Activated CD8-positive, alpha-beta memory T cell treated with anti-CD3 and anti-CD28 coated beads, Interleukin-2, amount 50 U/mL, for 24 hours (primary cell): ENCODE data around the gene COLEC12.
"Not testable (repeated sequence)": the region's sequence is repeated elsewhere in the genome, so short reads cannot be mapped to it uniquely, and the experiment has no call there.

Source experiments
- DNase-seq: peaks from one replicate; pipeline ENCODE4 v3.0.0-alpha.2; 2020; ENCODE audit errors: extremely low read depth

The COLEC12 gene

DNA sequence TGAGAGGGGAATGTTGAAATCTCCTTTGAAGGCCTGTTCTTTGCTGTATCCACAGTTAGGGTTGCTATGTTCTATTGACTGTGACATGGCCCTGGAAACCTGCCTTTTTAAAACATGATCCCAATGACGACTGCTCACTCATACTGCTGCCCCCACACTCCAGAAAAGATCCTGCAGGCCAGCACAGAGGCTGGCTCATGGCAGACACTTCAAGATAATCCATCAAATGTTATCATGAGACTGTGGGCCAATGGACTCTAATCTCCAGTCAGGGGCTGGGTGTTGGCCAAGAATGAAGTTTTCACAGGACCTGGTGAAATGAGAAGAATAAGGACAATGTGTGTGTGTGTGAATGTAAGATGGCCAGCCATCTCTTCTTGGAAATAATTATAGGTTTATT lies 173.7 kb downstream of the COLEC12 start:
- DNase-seq: no peak

DNA sequence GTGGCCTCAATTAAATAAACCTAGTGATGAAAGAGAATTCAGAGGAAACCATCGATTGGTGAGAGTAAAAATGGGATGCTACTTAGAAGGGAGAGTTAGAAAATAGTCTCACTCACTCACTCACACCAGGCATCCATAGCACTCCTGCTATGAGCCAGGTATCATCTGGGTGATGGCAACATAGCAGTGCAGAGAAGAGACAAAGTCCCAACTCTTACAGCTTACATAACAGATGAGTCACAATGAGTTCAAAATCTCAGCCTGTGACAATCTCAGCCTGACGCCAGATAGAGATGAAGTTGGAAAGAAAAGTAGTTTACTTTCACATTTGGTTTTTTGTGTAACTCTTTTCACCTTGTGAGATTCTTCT lies 177.3 kb downstream of the COLEC12 start:
- DNase-seq: no peak

DNA sequence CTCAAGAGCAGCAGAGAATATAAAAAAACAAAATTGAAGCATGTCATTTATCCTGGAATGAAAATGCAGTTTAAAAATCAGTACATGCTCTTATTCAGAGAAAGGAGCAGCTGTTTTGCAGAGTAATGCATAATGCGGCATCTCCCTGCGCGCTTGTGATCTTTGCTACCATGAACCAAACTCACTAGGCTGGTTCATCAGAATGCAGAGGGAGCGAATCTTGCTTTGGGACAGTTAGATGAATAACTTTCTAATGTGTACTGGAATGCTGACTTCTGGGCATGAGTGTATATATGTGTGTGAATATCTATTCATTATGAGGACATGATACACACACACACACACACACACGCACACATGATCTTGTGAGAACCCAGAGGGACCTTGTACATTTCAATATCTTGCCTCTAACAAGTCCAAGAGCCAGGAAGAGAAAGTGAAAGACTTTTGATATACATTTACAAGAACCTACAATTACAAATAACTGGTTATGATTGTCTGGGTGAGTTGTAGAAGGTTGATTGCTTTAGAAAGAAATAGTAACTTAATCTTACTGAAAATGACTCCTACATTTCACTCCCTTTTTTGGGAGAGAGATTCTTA lies 178.5 kb downstream of the COLEC12 start:
- DNase-seq: no peak

DNA sequence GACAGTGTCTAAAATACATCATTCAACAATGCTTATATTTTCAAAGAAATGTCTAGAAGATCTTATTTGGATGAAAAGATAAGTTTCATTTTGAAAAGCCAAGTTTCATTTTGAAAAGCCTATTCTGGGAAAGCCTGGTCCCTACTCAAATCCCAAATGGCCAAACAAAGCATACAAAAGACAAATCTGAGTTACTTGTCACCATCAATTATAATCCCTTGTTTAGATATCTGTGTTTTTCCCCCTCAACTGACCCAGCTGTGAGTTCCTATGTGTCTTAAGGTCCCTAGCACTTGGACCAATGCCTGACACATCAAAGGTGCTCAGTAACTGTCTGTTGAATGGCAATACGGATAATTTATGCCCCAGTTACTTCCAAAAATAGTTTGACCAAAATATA lies 180.3 kb downstream of the COLEC12 start:
- no peak for DNase-seq

DNA sequence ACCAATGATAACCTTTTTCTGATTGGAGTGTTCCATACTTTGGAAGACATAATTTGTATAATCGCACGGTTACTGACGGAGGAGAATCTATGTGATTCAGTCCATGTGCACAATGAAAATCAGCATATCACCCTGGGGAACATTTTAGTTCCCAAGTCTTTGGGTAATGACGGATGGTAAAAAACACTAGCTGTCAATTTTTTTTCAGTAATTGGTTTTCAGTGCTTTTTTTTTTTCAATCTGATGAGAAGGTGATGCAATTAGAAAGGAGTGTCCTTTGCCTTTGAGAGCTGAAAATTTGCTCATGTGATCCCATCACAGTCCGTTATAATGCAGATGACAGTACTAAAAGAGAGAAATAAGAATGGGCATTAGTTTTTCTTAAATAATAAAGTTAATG lies 180.8 kb downstream of the COLEC12 start:
- no peak for DNase-seq

DNA sequence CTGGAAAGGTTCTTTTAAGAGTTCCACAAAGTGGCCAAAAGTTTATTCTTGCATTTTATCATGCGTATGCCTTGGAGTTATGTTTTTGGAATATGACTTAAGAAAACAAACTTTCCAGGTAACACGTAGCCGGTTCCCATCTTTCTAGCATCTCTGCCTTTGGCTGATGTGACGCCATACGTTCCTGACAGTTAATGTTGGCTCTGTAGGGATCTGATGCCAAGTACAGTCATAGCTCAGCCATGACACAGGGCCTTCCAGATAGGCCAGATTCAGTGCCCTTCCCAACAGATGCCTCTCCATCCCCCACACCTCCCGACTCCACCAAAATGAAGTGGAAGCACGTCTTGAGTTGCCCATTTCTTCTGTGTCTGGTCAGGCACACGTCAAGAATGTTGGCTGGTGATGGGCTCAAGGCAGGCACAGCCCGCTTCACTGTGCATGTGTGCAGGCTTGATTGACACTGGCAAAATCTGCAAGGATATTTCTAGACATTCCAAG lies 181.7 kb downstream of the COLEC12 start:
- no peak for DNase-seq

DNA sequence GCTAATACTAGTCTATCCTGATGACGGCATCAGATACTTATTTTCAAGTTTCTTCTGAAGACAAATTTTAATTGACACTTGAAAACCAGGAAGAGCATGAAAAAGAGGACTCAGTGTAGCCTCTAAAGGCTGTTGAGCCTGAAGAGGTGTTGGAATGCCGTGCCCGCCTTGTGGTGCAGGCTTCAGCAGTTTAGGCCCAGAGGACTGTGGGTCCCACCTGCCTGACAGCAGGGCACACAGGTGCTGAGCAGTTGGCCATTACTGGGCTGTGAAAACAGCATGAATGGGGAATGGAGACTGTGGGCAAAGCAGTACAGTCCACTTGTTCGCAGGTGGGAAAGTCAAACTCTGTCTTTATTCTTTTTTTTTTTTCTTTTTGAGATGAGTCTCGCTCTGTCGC lies 182.9 kb downstream of the COLEC12 start:
- DNase-seq: no peak

DNA sequence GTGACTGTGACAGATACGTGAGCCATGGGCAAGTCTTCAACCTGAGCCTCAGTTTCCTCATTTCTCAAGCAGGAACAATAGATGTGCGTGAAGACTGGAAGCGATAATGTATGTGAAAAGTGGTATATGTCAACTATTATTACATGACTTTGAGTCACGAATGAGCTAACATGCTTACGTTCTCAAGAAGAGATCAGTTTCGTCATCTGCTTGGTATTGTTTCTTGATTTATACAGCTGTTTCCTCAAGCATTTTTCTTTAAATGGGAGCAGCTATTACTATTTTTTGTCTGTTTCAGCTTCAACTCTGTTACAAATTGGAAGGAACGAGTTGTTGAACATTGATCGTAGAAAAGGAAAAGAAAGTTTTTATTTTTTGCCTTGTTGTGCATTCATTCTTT lies 184.1 kb downstream of the COLEC12 start:
- no peak for DNase-seq

DNA sequence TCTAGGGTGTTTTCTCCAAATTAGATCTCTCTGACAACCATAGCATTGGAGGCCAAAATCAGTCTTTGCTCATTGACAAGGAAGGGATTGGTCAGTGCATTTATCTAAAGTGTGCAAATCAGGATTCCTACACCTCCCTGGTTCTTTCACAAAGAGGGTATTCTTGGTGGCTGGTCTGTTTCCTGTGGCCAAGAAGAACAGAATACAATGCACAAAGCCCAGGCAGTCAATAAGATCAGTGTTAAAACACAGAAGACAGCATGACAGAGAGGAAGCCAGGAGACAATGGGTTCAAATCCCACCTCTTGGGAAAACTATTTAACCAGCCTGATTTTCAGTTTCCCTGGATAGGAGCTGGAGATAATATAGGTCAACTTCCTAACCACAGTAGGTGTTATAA lies 186.6 kb downstream of the COLEC12 start:
- DNase-seq: no peak

DNA sequence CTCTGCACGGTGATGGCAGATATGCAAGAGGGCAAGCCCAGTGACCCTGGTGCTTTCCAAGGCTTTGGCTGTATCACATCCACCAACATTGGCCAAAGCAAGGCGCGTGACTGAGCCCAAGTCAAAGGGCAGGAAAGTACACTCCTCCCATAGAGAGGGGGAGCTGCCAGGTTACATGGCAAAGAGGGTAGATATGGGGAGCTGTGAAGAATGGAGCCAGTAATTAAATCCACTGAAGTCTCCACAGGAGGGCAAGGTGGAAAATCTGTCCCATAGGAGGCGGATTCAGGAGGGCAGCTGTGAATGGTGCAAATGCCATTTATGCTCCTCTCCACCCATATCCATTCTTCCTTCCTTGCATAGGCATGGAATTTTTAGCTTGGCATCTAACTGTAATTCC lies 188.1 kb downstream of the COLEC12 start:
- DNase-seq: no peak

DNA sequence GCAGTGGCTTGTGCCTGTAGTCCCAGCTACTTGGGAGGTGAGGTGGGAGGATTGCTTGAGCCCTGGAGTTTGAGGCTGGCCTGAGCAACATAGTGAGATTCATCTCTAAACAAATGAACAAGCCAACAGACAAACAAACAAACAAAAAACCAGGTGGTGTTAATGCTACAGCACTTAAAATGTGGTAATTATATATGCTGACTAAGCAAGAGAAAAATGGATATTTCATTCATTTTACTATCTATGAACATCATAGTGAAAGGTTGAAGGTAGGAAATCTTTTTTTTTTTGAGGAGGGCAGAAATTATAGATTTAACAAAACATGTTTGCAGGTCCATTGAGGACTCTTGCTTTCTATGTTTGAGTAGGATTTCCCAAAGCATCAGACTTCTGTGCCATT lies 190.5 kb downstream of the COLEC12 start:
- no peak for DNase-seq

DNA sequence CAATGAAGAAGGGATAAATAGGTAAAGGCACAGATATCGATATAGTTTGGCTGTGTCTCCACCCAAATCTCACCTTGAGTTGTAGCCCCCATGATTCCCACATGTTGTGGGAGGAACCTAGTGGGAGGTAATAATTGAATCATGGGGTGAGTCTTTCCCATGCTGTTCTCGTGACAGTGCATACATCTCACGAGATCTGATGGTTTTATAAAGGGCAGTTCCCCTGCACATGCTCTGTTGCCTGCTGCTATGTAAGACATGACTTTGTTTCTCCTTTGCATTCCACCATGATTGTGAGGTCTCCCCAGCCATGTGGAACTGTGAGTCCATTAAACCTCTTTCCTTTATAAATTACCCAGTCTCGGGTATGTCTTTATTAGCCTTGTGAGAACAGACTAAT lies 192.4 kb downstream of the COLEC12 start:
- DNase-seq: not testable (repeated sequence)

DNA sequence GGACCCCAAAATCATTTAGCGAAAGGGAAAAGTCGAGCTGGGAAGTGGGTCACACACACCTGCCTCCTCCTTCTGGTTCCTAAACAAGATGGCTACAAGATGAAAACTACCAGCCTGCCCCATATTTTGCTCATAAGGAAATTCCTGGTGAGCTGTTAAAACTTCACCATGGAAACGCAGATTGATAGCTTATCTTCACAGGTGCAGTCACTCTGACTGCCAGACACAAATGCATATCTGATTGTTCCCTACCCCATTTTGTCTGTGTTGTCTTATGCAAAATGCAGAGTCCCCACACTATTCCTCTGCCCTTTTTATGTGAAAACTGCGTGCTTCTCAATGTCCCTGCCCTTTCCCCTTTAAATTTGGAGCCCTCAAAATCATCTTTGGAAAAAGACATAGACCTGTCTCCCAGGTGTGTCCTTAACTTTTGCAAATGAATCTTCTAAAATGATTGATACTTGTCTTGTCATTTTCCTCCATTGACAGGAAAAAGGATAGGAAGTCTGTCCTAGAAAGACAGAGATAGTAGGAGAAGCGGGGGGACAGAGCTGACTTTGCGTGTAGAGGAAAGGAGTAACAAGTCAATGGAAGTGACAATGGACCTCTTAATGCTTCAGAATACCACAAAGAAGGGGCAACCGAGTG lies 193.8 kb downstream of the COLEC12 start:
- DNase-seq: no peak

DNA sequence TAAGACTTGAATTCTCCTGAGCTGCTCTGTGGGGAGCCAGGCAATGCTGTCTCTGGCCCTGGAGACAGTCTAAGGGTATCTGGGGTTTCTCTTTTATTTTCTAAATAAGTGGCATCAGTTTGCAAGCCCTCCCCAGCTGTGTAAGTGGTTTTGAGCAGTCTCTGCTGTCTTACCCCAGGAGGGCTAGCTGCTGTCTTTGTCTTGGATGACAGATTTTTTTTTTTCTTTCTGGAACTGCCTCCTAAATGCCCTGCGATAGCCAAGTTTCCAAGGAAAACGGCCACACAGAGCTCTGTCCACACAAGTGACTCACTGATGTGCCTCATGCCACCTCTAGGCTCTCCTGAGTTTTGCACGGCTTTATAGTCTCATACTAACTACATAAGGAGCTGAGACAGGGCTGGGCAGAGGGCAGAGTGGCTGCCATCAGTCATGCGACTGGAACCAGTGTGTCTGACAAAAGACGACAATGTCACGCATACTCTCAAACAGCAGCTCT lies 195.4 kb downstream of the COLEC12 start:
- no peak for DNase-seq

DNA sequence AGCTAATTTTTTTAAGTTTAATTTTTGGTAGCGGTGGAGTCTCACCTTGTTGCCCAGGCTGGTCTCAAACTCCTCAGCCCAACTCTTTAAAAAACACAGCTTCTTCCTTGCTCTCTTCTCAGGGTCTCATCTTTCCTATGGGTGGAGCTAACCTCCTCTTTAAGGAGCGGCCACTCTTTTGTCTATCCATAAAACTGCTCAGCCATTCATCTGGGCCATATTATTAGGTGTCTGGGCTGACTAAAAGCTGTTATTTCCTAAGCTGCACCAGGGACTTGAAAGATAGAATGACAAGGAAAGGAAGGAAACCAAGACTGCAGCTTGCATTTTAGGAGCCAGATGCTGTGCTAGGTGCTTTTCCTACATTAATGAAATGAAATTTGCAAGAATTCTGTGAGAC lies 196.9 kb downstream of the COLEC12 start:
- DNase-seq: no peak

DNA sequence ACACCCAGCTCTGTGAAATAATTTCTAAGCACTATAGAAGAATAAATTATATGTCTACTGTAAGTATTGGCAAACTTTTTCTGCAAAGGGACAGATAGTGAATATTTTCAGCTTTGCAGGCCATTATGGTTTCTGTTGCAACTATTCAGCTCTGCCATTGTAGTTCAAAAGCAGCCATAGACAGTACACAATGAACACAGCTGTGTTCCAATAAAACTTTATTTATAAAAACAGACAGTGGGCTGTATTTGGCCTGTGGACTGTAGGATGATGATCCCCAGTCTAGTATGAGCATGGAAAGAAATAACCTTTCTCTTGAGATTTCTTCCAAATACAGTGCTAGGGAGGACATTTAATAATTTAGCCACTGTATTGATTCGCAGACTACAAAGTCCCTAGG lies 197.5 kb downstream of the COLEC12 start:
- no peak for DNase-seq

DNA sequence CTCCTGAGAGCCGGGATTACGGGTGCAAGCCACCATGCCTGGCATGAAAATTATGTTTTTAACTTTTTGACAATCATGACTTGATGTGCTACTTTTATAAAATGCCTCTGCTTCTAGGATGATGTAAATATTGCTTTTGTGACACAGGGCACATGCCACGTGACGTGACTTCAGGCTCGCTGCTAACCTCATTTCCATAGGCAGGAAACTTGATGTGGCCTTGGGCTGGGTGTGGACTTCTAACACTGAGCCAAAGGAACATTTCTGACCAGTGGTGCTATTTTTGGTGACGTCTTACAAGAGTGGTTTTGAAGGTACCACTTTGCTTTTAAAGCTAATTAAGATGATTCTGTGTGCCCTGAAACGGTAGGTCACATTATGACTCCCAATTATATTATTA lies 198.4 kb downstream of the COLEC12 start:
- DNase-seq: no peak

DNA sequence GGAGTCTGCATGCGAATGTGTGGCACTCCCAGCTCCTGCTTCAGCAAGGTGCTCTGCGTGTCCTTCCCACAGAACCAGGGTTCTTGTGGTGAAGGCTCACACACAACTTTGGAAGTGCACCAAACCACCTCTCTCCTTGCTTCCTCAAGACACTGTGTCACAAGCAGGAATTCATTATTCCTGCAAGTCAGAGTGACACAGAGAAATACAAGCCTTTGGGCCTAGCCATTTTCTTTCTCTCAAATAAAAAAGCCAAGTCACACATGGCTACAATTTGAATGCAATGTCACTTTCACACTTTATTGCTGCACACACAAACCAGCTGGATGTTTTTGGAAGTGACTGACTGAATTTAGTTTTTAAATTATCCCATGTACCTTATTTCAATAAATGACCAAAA lies 202.6 kb downstream of the COLEC12 start:
- DNase-seq: no peak

DNA sequence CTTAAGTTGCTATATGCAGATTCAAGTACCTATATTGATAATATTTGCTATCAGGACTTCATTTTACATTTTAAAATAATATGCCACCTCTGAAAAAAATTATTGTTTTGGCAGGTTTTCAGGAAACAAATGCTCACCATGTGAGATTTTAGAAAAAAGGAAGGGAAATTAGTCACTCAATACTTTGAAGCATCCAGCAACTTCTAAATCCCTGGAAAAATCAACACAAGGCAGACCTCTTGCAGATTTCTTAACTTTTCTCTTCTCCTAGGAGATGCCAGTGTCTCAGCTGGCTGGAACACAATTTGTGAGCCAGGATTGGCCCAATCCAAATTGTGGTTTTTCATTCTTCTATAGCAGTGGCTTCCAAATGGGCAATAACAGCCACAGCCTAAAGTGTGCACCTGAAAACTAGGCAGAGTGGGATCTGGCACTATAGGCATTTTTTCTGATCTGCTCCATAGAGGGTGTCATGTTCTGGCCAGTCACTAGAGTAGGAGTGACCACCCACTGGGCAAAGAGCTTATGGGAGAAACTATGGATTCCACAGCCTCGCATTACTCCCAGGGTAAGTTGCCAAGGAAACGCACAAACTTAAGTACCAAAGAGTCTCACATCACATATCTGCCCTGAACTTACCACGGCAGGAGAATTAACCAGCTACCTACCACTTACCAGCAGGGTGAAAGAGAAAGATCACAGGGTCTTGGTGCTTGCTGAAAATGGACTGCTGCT lies 204.6 kb downstream of the COLEC12 start:
- no peak for DNase-seq

DNA sequence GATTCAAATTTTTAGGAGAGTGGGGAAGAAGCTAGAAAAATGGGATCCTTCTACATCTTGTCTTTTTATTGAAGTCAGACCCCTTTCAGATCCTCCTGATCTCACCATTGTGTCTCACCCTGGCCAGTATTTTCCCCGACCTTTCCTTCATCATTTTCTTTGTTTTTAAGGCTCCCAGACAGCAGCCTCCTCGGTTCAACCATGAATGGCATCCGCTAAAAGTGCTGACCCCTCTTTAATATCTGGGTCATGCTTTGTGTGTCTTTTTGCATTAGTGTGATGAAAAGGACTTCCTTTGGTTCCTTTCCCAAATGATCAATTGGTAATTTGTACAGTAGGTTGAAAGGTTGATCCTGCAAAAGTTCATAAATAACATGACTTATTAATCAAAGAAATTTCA lies 205.9 kb downstream of the COLEC12 start:
- DNase-seq: no peak

DNA sequence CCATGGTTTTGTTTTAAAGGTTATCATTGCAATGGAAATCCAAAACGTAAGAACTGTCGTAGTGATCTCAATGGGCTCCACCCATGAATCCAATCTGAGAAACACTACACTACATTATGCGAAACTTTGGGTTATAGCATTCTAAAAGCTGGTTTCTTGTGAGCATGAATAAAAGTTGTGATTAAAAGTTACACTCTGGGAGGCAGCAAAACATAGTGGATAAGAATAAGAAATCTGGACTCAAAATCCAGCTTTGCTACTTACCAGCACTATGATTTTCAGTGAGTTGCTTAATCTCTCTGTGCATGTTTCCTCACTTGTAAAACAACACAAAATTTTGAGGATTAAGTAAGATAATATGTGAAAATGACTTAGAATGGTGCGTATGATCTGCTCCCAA lies 207.0 kb downstream of the COLEC12 start:
- DNase-seq: no peak

DNA sequence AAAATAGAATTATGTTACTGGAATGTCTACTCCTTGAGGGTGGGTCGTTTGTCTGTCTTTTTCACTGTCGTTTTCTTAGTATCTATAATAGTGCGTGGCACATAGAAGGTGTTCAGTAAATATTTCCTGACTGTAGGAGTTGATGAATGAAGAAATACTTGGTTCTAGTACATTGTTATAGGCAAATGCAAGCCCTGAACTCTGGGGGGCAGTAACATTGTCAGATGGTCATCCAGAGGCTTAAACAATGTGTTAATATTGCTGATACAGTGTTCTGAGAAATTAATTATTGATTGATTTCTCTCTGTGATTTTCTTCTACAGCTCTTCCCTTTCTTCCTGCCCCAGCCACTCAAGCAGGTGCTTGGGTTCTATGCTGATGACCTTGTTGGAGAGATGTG lies 208.2 kb downstream of the COLEC12 start:
- DNase-seq: no peak

DNA sequence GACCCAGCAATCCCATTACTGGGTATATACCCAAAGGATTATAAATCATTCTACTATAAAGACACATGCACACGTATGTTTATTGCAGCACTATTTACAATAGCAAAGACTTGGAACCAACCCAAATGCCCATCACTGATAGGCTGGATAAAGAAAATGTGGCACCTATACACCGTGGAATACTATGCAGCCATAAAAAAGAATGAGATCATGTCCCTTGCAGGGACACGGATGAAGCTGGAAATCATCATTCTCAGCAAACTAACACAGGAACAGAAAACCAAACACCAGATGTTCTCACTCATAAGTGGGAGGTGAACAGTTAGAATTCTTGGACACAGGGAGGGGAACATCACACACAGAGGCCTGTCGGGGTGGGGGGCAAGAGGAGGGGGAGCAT lies 210.5 kb downstream of the COLEC12 start:
- DNase-seq: not testable (repeated sequence)
